Measurements from ENCODE around the gene PLA2G4A. TPM values are rescaled to one million over a fixed set of nuclear protein-coding genes. Genes with fewer than 3 reads are reported as not detected.

PLA2G4A gene
- total and polyA plus RNA-seq, 2 donors (not counting 1 experiment from before 2014, with no cell fraction given): 2.8 to 5.8 TPM

DNA sequence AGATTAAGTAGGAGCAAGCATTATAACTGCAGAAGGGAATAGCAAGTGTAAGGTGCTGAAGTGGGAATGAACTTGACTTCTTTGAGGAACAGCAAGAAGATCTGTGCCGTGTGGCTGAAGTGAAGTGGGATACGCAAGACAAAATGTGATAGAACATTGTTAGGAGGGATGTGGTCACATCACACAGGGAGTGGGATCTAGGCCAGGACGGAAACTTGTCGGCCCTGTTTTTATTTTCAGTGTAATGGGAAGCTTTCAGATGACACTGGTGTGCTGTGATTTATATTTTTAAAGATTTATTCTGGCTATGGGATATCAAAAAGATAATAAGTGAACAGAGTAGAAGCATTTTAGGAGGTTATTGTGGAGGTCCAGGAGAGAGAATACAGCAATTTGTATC is 116.4 kb downstream of the PLA2G4A start:
- H3K4me1 ChIP-seq (ENCODE audit: control insufficient read depth, extremely low read depth, insufficient read depth, low read length): no peaks in the 10 kb centered on the region
- H3K9me3 ChIP-seq (ENCODE audit: control insufficient read depth, insufficient read depth, low read depth, low read length): no peaks in the 10 kb centered on the region
- H3K36me3 ChIP-seq (ENCODE audit: control insufficient read depth, insufficient read depth, low read length): no peaks in the 10 kb centered on the region
- H3K4me3 ChIP-seq (replicated peaks in 1 of 4; ENCODE audit: control extremely low read depth in 1 of 4, insufficient read depth in 1 of 4, low read depth in 3 of 4, low read length in 4 of 4): no peak overlapping the region
- H3K79me2 ChIP-seq (ENCODE audit: control insufficient read depth, insufficient read depth, low read length): no peaks in the 10 kb centered on the region
- no peaks in the 10 kb centered on the region for H4K20me1 ChIP-seq (ENCODE audit: control insufficient read depth, extremely low read depth, insufficient read depth, low read length)
- no peak overlapping the region for H3K9ac ChIP-seq (ENCODE audit: insufficient read depth, low read length)
- no peak overlapping the region for H3K27ac ChIP-seq (ENCODE audit: insufficient read depth, low read length)
- DNase-seq (ENCODE audit: low read depth in 2 of 2): no peak
- H3K4me2 ChIP-seq (ENCODE audit: extremely low read depth, insufficient read depth, low read length): no peak overlapping the region
- no peaks in the 10 kb centered on the region for H3K27me3 ChIP-seq (ENCODE audit: control insufficient read depth, insufficient read depth, low read length)
- TF ChIP-seq, protein P1, sequence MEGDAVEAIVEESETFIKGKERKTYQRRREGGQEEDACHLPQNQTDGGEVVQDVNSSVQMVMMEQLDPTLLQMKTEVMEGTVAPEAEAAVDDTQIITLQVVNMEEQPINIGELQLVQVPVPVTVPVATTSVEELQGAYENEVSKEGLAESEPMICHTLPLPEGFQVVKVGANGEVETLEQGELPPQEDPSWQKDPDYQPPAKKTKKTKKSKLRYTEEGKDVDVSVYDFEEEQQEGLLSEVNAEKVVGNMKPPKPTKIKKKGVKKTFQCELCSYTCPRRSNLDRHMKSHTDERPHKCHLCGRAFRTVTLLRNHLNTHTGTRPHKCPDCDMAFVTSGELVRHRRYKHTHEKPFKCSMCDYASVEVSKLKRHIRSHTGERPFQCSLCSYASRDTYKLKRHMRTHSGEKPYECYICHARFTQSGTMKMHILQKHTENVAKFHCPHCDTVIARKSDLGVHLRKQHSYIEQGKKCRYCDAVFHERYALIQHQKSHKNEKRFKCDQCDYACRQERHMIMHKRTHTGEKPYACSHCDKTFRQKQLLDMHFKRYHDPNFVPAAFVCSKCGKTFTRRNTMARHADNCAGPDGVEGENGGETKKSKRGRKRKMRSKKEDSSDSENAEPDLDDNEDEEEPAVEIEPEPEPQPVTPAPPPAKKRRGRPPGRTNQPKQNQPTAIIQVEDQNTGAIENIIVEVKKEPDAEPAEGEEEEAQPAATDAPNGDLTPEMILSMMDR (conservative IDR thresholded peaks at IDR 0.05 in 1 of 2, IDR thresholded peaks at IDR 0.05 in 1 of 2; ENCODE audit: low read depth in 1 of 2, low read length in 2 of 2): no peak
- TF ChIP-seq EZH2 (IDR thresholded peaks at IDR 0.05; ENCODE audit: low read length, missing control alignments): no peak
- no peak overlapping the region for H2AFZ ChIP-seq (ENCODE audit: low read length)

DNA sequence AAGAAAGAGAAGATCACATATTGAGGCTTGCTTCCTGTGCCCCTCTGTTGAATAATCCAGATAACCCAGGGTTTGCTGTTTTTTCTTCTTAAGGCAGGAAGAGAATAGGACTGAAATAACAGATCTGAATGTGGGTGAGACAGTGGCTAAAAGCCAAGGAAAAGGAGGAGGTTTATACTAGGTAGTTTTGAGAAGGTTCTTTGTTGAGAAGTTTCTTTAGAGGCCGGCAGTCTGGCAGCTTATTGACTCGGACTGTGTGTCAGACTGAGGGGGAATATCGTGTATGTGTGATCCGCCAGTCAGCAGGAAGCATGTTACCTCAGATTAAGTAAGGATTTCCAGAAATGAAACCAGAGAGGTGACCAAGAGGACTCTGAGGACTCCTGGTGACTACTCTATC is 119.8 kb downstream of the PLA2G4A start:
- H3K79me2 ChIP-seq (ENCODE audit: control insufficient read depth, insufficient read depth, low read length): no peaks in the 10 kb centered on the region
- H3K27me3 ChIP-seq (ENCODE audit: control insufficient read depth, insufficient read depth, low read length): no peaks in the 10 kb centered on the region
- no peaks in the 10 kb centered on the region for H3K4me1 ChIP-seq (ENCODE audit: control insufficient read depth, extremely low read depth, insufficient read depth, low read length)
- H3K9me3 ChIP-seq (ENCODE audit: control insufficient read depth, insufficient read depth, low read depth, low read length): no peaks in the 10 kb centered on the region
- H3K4me3 ChIP-seq (replicated peaks in 1 of 4; ENCODE audit: control extremely low read depth in 1 of 4, insufficient read depth in 1 of 4, low read depth in 3 of 4, low read length in 4 of 4): no peak overlapping the region
- H3K9ac ChIP-seq (ENCODE audit: insufficient read depth, low read length): no peak overlapping the region
- H3K27ac ChIP-seq (ENCODE audit: insufficient read depth, low read length): no peak overlapping the region
- no peak overlapping the region for H3K4me2 ChIP-seq (ENCODE audit: extremely low read depth, insufficient read depth, low read length)
- no peaks in the 10 kb centered on the region for H4K20me1 ChIP-seq (ENCODE audit: control insufficient read depth, extremely low read depth, insufficient read depth, low read length)
- peak in 1 of 2 donors; percentile 51 for DNase-seq (ENCODE audit: low read depth in 2 of 2)
- H3K36me3 ChIP-seq (ENCODE audit: control insufficient read depth, insufficient read depth, low read length): no peaks in the 10 kb centered on the region
- H2AFZ ChIP-seq (ENCODE audit: low read length): no peak overlapping the region
- TF ChIP-seq EZH2 (IDR thresholded peaks at IDR 0.05; ENCODE audit: low read length, missing control alignments): no peak
- TF ChIP-seq, protein P1 (conservative IDR thresholded peaks at IDR 0.05 in 1 of 2, IDR thresholded peaks at IDR 0.05 in 1 of 2; ENCODE audit: low read depth in 1 of 2, low read length in 2 of 2): no peak

GRCh38 chr1:186949173-186949572 is 120.4 kb downstream of the PLA2G4A start:
- Histone ChIP-seq H3K4me1 (ENCODE audit: control insufficient read depth, extremely low read depth, insufficient read depth, low read length) (no peaks in the 10 kb centered on the region), H3K4me3 (replicated peaks in 1 of 4; ENCODE audit: control extremely low read depth in 1 of 4, insufficient read depth in 1 of 4, low read depth in 3 of 4, low read length in 4 of 4) (no peak overlapping the region), H3K4me2 (ENCODE audit: extremely low read depth, insufficient read depth, low read length) (no peak overlapping the region), H4K20me1 (ENCODE audit: control insufficient read depth, extremely low read depth, insufficient read depth, low read length) (no peaks in the 10 kb centered on the region), H3K27me3 (ENCODE audit: control insufficient read depth, insufficient read depth, low read length) (no peaks in the 10 kb centered on the region), H3K79me2 (ENCODE audit: control insufficient read depth, insufficient read depth, low read length) (no peaks in the 10 kb centered on the region), H3K9me3 (ENCODE audit: control insufficient read depth, insufficient read depth, low read depth, low read length) (no peaks in the 10 kb centered on the region), H3K36me3 (ENCODE audit: control insufficient read depth, insufficient read depth, low read length) (no peaks in the 10 kb centered on the region), H2AFZ (ENCODE audit: low read length) (no peak overlapping the region), H3K27ac (ENCODE audit: insufficient read depth, low read length) (no peak overlapping the region), H3K9ac (ENCODE audit: insufficient read depth, low read length) (no peak overlapping the region)
- DNase-seq (ENCODE audit: low read depth in 2 of 2): no peak
- TF ChIP-seq, protein P1 (conservative IDR thresholded peaks at IDR 0.05 in 1 of 2, IDR thresholded peaks at IDR 0.05 in 1 of 2; ENCODE audit: low read depth in 1 of 2, low read length in 2 of 2): no peak
- no peak for TF ChIP-seq EZH2 (IDR thresholded peaks at IDR 0.05; ENCODE audit: low read length, missing control alignments)

Measured in fibroblast of lung (primary cell).